GM10266 (cell line): ENCODE data around the gene REC114.

Experiments used
- DNase-seq: peaks from one replicate; pipeline ENCODE4 v3.0.0; 2012; ENCODE audit errors: extremely low spot score
- CTCF ChIP-seq: IDR thresholded peaks from 2 replicates; pipeline ENCODE4 v1.5.1; 2012; ENCODE audit warnings: mild to moderate bottlenecking, low read depth; ENCODE audit not compliant: control insufficient read depth, insufficient read depth; ENCODE audit errors: missing control alignments

The REC114 gene

DNA sequence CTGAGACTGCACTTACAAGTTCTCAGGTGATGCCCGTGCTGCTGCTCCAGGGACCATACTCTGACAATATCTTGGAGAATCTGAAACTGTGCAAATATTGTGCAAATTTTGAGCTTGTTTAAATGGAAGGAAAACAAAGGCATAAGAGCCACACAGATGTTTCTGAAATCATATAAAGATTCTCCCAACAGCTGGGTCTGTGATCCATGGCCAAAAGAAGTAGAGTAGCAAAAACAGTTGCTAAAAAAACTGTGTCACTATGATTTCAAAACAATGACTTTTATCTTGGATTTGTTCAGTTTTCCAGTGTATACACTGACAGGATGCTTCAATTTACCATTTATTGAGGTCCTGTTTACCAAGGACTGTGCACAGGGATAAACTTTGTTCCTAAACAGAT is 164.9 kb downstream of the REC114 start:
- DNase-seq, result no peak
- TF ChIP-seq CTCF, result no peak

DNA sequence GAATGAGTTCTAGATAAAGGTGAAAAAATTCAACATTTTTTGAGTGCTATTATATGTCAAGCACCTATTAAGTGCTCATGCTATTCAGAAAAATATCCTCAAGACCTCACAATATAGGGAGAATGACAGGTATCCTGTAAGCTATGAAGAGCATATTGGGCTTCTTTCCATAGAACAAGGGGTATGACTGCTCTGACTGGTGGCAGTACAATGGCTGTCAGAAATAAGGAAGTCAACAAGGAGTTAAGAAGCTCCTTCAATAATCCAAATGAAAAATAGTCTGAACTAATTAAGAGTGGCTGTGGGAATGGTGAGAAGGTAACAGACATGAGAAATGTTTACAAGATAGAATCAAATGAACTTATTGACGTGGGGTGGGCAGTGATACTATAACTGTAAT is 165.5 kb downstream of the REC114 start:
- no peak for DNase-seq
- TF ChIP-seq CTCF, result no peak

DNA sequence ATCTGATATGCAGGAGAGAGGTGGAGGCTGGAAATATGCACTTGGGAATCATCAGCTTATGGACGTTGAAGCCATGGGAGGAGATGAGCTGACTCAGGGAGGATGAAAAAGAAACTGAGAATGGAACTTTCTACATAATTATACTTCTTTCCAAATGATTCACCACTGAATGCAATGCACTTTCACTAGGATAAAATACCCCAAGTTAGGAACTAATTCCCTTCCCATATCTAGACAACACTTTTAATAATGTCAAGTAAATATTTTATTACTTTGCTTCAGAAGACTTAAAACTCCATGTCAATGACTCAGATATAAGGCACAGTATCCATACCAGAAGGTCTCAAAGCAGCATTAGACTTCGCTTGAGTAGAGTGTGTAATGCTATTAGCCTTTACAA is 166.0 kb downstream of the REC114 start:
- no peak for TF ChIP-seq CTCF
- no peak for DNase-seq
